ENCODE data around the gene DPM3.

- TF ChIP-seq POLR2A (IDR thresholded peaks at IDR 0.05) (no peak), CTCF (IDR thresholded peaks at IDR 0.05) (no peak)
Observed at GRCh38 chr1:155106862-155107261, 33.5 kb downstream of the DPM3 start.
